ENCODE measurements around the gene TUSC2.

- TF ChIP-seq, protein P1, sequence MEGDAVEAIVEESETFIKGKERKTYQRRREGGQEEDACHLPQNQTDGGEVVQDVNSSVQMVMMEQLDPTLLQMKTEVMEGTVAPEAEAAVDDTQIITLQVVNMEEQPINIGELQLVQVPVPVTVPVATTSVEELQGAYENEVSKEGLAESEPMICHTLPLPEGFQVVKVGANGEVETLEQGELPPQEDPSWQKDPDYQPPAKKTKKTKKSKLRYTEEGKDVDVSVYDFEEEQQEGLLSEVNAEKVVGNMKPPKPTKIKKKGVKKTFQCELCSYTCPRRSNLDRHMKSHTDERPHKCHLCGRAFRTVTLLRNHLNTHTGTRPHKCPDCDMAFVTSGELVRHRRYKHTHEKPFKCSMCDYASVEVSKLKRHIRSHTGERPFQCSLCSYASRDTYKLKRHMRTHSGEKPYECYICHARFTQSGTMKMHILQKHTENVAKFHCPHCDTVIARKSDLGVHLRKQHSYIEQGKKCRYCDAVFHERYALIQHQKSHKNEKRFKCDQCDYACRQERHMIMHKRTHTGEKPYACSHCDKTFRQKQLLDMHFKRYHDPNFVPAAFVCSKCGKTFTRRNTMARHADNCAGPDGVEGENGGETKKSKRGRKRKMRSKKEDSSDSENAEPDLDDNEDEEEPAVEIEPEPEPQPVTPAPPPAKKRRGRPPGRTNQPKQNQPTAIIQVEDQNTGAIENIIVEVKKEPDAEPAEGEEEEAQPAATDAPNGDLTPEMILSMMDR (IDR thresholded peaks at IDR 0.05 in 2 of 3, conservative IDR thresholded peaks at IDR 0.05 in 1 of 3; ENCODE audit: insufficient read depth in 2 of 3, low read depth in 1 of 3, low read length in 3 of 3), result no peak
- TF ChIP-seq ZNF143 (CRISPR knock-in tag; IDR thresholded peaks at IDR 0.05) (no peak), BDP1 (IDR thresholded peaks at IDR 0.05; ENCODE audit: insufficient read depth, insufficient read length) (no peak)
Measured at GRCh38 chr3:50278880-50279224, 49.2 kb downstream of the TUSC2 start, which contains the start of gene LSMEM2.
